ENCODE data around the gene ETFA. TPM values are rescaled to one million over a fixed set of nuclear protein-coding genes. Genes with fewer than 3 reads are reported as not detected.

The ETFA gene
- total RNA-seq: 100 to 1,000 TPM; 244 to 536 (median 369) TPM
- polyA plus RNA-seq: 100 to 1,000 TPM; 210 to 217 TPM
- long read RNA-seq, donor 1, transcript ETFA-202 (11 exons, 1,346 nt): minor isoform, 57 of 606 reads
- long read RNA-seq, donor 1, transcript ETFA-203 (12 exons, 2,287 nt): major isoform, 461 of 606 reads
- long read RNA-seq, donor 1, partial matches to known transcripts: 40 of 606 reads
- long read RNA-seq, donor 1, other reads (novel, unspliced or antisense): 42 of 606 reads
- long read RNA-seq, donor 2, transcript ETFA-203 (12 exons, 2,287 nt): major isoform, 1,205 of 1,612 reads
- long read RNA-seq, donor 2, transcript ETFA-202 (11 exons, 1,346 nt): minor isoform, 199 of 1,612 reads
- long read RNA-seq, donor 2, transcript ETFA-206 (10 exons, 1,735 nt): minor isoform, 6 of 1,612 reads
- long read RNA-seq, donor 2, transcript ETFA-215 (11 exons, 917 nt): minor isoform, 13 of 1,612 reads
- long read RNA-seq, donor 2, partial matches to known transcripts: 63 of 1,612 reads
- long read RNA-seq, donor 2, other reads (novel, unspliced or antisense): 122 of 1,612 reads
- long read RNA-seq, donor 3, transcript ETFA-203 (12 exons, 2,287 nt): major isoform, 208 of 280 reads
- long read RNA-seq, donor 3, transcript ETFA-202 (11 exons, 1,346 nt): minor isoform, 37 of 280 reads
- long read RNA-seq, donor 3, partial matches to known transcripts: 13 of 280 reads
- long read RNA-seq, donor 3, other reads (novel, unspliced or antisense): 20 of 280 reads

DNA sequence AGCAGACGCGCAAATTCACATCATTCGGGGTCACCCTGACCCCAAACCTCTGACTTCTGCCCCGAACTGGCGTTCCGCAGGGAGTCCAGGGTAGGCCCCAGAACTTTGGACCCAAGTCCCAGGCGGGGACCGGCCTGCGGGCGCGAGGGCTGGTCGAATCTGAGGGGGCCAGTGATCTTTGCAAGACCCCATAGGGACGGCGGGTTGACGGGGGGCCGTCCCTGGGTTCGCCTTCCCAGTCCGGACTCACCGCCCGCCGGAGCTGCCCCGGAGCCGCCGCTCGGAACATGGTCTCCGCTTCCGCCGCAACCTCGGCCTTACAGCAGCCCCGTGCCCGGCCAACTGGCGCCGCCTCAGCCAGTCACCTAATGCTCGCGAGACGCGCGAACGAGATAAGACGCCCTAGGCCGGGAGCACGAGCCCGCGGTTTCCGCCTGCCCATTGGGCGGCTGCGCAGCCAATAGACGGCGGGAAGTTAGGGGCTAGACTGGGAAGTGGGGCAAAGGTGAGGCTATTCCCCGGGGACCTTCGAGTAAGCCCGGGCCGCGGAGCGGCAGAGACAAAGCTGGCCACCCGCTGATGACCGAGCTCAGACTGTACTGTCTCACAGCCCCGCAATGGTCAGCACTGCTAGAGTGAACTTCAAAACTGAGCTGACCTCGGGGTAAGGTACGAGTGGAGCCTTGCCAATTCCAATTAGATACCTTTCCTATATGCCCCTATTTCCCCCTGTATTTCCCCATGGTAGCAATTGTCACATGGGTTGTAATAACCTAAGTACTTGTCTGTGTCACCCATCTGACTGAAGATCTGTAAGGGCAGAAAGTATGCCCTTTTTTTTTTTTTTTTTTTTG is at the start of gene ETFA:
ETFA (minus strand) TSS at position 370 of the 854 bp plus-strand sequence; CDS start at position 289, 81 bp downstream.
- H3K27ac ChIP-seq: peak within 1 kb of the TSS; percentile 69 to 94 (median 90)
- WGBS, 4 donors: 0 to 2% (median 1%) methylated on average over 13 to 60 of the region's 60 CpGs
- H3K27me3 ChIP-seq: no peaks in the 10 kb centered on the region
- ATAC-seq (peak; percentile 97 to 99 (median 99)), DNase-seq (peak; percentile 97 to 99 (median 99))
- H3K36me3 ChIP-seq: peaks cover 0 to 5% (median 0%) of the 10 kb centered on the region in 9 donors
- intact Hi-C loops (cut with DNase I): loop anchor here in 1 of 10 donors (10.0 kb wide), 1 partner anchor 117 kb away; no protein-coding TSS in a partner anchor
- H3K9me3 ChIP-seq: no peaks in the 10 kb centered on the region
- peak within 1 kb of the TSS; percentile 67 to 97 (median 84) for H3K4me3 ChIP-seq
- TF ChIP-seq, protein P1, sequence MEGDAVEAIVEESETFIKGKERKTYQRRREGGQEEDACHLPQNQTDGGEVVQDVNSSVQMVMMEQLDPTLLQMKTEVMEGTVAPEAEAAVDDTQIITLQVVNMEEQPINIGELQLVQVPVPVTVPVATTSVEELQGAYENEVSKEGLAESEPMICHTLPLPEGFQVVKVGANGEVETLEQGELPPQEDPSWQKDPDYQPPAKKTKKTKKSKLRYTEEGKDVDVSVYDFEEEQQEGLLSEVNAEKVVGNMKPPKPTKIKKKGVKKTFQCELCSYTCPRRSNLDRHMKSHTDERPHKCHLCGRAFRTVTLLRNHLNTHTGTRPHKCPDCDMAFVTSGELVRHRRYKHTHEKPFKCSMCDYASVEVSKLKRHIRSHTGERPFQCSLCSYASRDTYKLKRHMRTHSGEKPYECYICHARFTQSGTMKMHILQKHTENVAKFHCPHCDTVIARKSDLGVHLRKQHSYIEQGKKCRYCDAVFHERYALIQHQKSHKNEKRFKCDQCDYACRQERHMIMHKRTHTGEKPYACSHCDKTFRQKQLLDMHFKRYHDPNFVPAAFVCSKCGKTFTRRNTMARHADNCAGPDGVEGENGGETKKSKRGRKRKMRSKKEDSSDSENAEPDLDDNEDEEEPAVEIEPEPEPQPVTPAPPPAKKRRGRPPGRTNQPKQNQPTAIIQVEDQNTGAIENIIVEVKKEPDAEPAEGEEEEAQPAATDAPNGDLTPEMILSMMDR (IDR thresholded peaks at IDR 0.05): no peak
- peak; percentile 74 to 98 for TF ChIP-seq POLR2A (IDR thresholded peaks at IDR 0.05)
- H3K4me1 ChIP-seq: peaks cover 0 to 44% (median 27%) of the 10 kb centered on the region in 12 donors

DNA sequence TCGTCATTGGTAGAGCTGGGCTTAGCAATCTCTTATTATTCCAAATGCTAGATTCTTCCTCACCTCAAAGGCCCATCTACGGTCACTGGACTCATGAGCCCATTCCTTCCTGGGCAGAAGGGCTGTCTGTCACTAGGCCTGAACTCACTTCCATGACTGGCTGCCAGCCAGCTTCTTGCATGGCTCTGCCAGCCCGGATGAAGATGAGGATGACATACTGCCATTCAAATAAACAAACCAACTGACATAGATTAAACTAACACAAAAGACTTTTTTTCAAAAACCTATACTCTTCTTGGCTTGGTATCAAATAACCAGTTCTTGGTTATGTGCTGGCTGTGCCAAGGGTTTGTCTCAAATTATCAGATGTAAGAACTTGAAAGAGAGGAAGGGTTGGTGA is 49.1 kb upstream of the ETFA start:
- DNase-seq (no peak), ATAC-seq (no peak)
- Histone ChIP-seq H3K4me1 (no peaks in the 10 kb centered on the region), H3K27ac (no peak overlapping the region), H3K27me3 (no peaks in the 10 kb centered on the region), H3K9me3 (no peaks in the 10 kb centered on the region), H3K4me3 (no peak overlapping the region), H3K36me3 (peaks cover 0 to 3% (median 0%) of the 10 kb centered on the region in 9 donors)
- intact Hi-C loops (cut with DNase I): no loop called here
- TF ChIP-seq POLR2A (IDR thresholded peaks at IDR 0.05): no peak
- TF ChIP-seq, protein P1 (IDR thresholded peaks at IDR 0.05): no peak
- 93 to 96% (median 95%) methylated on average over 3 of the region's 3 CpGs for WGBS, 4 donors

DNA sequence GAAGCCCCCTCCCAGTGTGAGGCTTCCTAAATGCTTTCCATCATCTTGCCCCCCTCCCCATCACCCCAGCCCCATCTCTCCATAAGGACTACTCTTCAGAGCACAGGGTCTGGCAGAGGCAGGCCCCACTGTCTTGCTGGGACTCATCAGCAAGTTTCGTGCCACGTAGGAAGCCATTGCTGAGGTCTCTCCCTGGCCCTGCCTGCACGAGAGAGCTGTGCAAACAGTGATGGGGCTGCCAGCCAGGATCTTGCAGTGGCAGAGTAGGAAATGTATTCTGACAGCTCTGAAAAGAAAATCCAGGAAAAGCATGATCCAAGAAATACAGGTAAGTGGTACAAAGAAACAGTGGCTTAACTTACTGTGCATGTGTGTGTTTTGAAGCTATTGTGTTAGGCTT is 47.9 kb upstream of the ETFA start:
- H3K9me3 ChIP-seq: no peaks in the 10 kb centered on the region
- H3K4me1 ChIP-seq: no peaks in the 10 kb centered on the region
- 95 to 100% (median 95%) methylated on average over 3 of the region's 3 CpGs for WGBS, 4 donors
- DNase-seq (no peak), ATAC-seq (no peak)
- no peak overlapping the region for H3K4me3 ChIP-seq
- peaks cover 0 to 3% (median 0%) of the 10 kb centered on the region in 9 donors for H3K36me3 ChIP-seq
- H3K27me3 ChIP-seq: no peaks in the 10 kb centered on the region
- no peak for TF ChIP-seq POLR2A (IDR thresholded peaks at IDR 0.05)
- TF ChIP-seq, protein P1 (IDR thresholded peaks at IDR 0.05): no peak
- intact Hi-C loops (cut with DNase I): no loop called here
- no peak overlapping the region for H3K27ac ChIP-seq
